Left colon (tissue), 2 donors: ENCODE measurements around the gene SUCLG2. TPM values are rescaled to one million over a fixed set of nuclear protein-coding genes. Genes with fewer than 3 reads are reported as not detected.
"Not testable (repeated sequence)": the region's sequence is repeated elsewhere in the genome, so short reads cannot be mapped to it uniquely, and the experiment has no call there.

Experiments used
- ATAC-seq: fragments of 200-7000 bp; cut with Tn5 transposase; one replicate; pipeline ENCODE4 v1.9.1; 2020; ENCODE audit warnings: mild to moderate bottlenecking, moderate library complexity
- DNase-seq, 2 donors: peaks; one replicate each; pipeline ENCODE4 v3.0.0-alpha.2; 2020
- intact Hi-C, 2 donors: fragments of 100-400 bp; cut with DNase I in 1 of 2; cut with micrococcal nuclease in 1 of 2; formaldehyde crosslinking; loops; one replicate each; pipeline versions ENCODE4 v1.11.2 to v1.14.0; 2022; cut with DNase I, micrococcal nuclease
- total RNA-seq, 2 donors: library from RNA; stranded (reverse); fragmentation: NEBNext Ultra II Directional; extraction: Animal tissue kit (Norgen Biotek cat#: 25700); gene quantifications; one replicate each; pipeline ENCODE4 v1.2.1, GENCODE V29; 2021
- donor health status: DM: no; HTN: no; CAD: no.
- donor health status: DM: yes; HTN: yes; CAD: no.

Gene SUCLG2
- total RNA-seq, 2 donors from 2014 or later = 210 to 246 TPM

GRCh38 chr3:67620869-67621268 is 33.5 kb downstream of the SUCLG2 start:
- DNase-seq (no peak), ATAC-seq (no peak)
- intact Hi-C loops = no loop called here

- ATAC-seq (no peak), DNase-seq (no peak)
- intact Hi-C loops = no loop called here
Observed at GRCh38 chr3:67619991-67620390, 34.4 kb downstream of the SUCLG2 start.

GRCh38 chr3:67617518-67617917 is 36.9 kb downstream of the SUCLG2 start:
- ATAC-seq (no peak), DNase-seq (no peak)
- intact Hi-C loops = no loop called here

- intact Hi-C loops = no loop called here
- DNase-seq (no peak), ATAC-seq (no peak)
Observed at GRCh38 chr3:67616046-67616445, 38.4 kb downstream of the SUCLG2 start.

- intact Hi-C loops = no loop called here
- DNase-seq (no peak), ATAC-seq (no peak)
Observed at GRCh38 chr3:67614195-67614594, 40.2 kb downstream of the SUCLG2 start.

GRCh38 chr3:67610458-67610857 is 44.0 kb downstream of the SUCLG2 start:
- no peak for ATAC-seq
- DNase-seq = no peak
- intact Hi-C loops = no loop called here

GRCh38 chr3:67609709-67610108 is 44.7 kb downstream of the SUCLG2 start:
- intact Hi-C loops = no loop called here
- no peak for DNase-seq

GRCh38 chr3:67608034-67608433 is 46.4 kb downstream of the SUCLG2 start:
- DNase-seq = no peak
- no peak for ATAC-seq
- intact Hi-C loops = no loop called here

More at GRCh38 chr3:67609709-67610108, 44.7 kb downstream of the SUCLG2 start:
- no peak for ATAC-seq

GRCh38 chr3:67605377-67605776 is 49.0 kb downstream of the SUCLG2 start:
- ATAC-seq (no peak), DNase-seq (no peak)
- intact Hi-C loops = no loop called here

- no peak for DNase-seq
- ATAC-seq = no peak
- intact Hi-C loops = no loop called here
Observed at GRCh38 chr3:67602816-67603215, 51.6 kb downstream of the SUCLG2 start.

- intact Hi-C loops = no loop called here
Observed at GRCh38 chr3:67601919-67602608, 52.3 kb downstream of the SUCLG2 start.

GRCh38 chr3:67601385-67601784 is 53.0 kb downstream of the SUCLG2 start:
- no peak for ATAC-seq
- no peak for DNase-seq
- intact Hi-C loops = no loop called here

More at GRCh38 chr3:67601919-67602608, 52.3 kb downstream of the SUCLG2 start:
- ATAC-seq (no peak), DNase-seq (no peak)

GRCh38 chr3:67599821-67600220 is 54.6 kb downstream of the SUCLG2 start:
- ATAC-seq (no peak), DNase-seq (no peak)
- intact Hi-C loops = no loop called here

GRCh38 chr3:67598814-67599556 is 55.4 kb downstream of the SUCLG2 start:
- intact Hi-C loops = no loop called here
- DNase-seq = no peak
- no peak for ATAC-seq

- intact Hi-C loops = no loop called here
- no peak for ATAC-seq
Observed at GRCh38 chr3:67595424-67595823, 59.0 kb downstream of the SUCLG2 start.

GRCh38 chr3:67593761-67594234 is 60.6 kb downstream of the SUCLG2 start:
- DNase-seq = peak in 1 of 2 donors; percentile 9
- ATAC-seq = peak; percentile 43
- intact Hi-C loops = no loop called here

More at GRCh38 chr3:67595424-67595823, 59.0 kb downstream of the SUCLG2 start:
- DNase-seq = no peak

GRCh38 chr3:67592057-67592456 is 62.4 kb downstream of the SUCLG2 start:
- no peak for DNase-seq
- intact Hi-C loops = no loop called here
- no peak for ATAC-seq

GRCh38 chr3:67587811-67588210 is 66.6 kb downstream of the SUCLG2 start:
- intact Hi-C loops = no loop called here
- ATAC-seq (no peak), DNase-seq (no peak)

GRCh38 chr3:67587301-67587700 is 67.1 kb downstream of the SUCLG2 start:
- DNase-seq = no peak
- ATAC-seq = no peak
- intact Hi-C loops = no loop called here

GRCh38 chr3:67584608-67585007 is 69.8 kb downstream of the SUCLG2 start:
- DNase-seq, ATAC-seq, intact Hi-C loops: not testable (repeated sequence)
